AG10803 (cell line): ENCODE data around the gene GLRX3.

Experiments used
- DNase-seq: peaks from one replicate; pipeline ENCODE4 v3.0.0; 2010; ENCODE audit warnings: low read depth
- H3K4me3 ChIP-seq: 2 replicates; pipeline ENCODE4 v1.5.1; 2011; ENCODE audit warnings: mild to moderate bottlenecking, low read length, control low read depth
- CTCF ChIP-seq: conservative IDR thresholded peaks from 2 replicates; pipeline ENCODE4 v1.5.1; 2011; ENCODE audit warnings: mild to moderate bottlenecking, low read length, control low read depth, inconsistent platforms

Gene GLRX3

GRCh38 chr10:130189608-130190054 is 53.4 kb downstream of the GLRX3 start:
- no peak for TF ChIP-seq CTCF
- no peak for DNase-seq
- H3K4me3 ChIP-seq: no peak overlapping the region

DNA sequence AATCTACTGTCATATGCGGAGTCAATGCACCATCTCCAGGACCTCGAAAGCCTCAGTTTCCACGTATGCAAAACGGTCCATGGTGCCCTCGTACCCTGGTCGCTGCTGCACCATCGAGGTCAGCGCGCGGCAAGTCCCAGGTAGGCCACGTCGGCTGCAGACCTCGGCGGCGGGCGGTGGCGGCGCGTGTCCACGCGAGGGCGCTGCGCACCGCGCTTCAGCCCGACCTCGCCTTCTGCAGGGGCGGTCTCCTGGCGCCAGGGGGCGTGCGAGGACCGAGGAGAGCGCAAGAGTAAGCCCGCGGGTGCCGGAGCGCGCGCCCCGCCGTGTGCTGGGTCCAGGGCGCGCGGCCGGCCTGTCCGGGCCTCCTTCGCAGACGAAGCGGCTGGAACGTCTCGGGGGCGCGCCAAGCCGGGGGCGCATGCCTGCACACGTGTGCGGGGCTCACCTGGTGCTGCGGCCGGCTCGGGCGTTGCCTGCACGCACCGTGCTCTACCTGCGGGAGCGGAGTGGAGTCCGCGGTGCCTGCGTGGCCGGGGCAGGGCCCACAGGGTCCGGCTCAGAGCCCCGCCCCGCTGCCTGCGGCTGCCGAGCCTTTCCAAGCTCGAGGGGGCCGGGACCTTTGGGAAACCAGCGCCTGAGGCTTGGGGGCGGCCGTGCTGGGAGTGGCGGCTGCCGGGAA is 54.0 kb downstream of the GLRX3 start:
- peak; percentile 79 for DNase-seq
- peak; percentile 60 for TF ChIP-seq CTCF
- peak overlapping the region; percentile 60 for H3K4me3 ChIP-seq

DNA sequence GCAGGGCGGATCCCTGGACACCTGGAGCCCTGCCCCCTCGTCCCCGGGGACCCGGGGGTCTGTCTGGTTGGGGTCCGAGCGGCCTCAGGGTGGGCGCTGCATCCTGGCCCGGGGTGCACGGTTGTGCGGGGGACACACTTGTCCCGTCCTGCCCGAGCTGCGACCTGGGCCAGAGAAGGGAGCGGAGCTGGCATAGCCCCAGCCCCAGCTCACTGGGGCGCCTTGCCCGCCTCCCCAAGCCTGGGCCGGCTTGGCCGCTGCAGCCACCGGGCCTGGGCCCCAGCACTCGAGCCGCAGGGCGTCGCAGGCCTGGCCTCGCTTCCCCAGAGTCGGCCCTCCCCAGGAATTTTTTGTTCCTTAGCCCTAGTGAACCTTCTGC is 54.5 kb downstream of the GLRX3 start:
- peak overlapping the region; percentile 60 for H3K4me3 ChIP-seq
- no peak for DNase-seq
- TF ChIP-seq CTCF: no peak

- TF ChIP-seq CTCF: no peak
- H3K4me3 ChIP-seq: no peak overlapping the region
- no peak for DNase-seq
These were observed 55.2 kb downstream of the GLRX3 start for GRCh38 chr10:130191380-130191779.

- no peak for TF ChIP-seq CTCF
- no peak overlapping the region for H3K4me3 ChIP-seq
- no peak for DNase-seq
These were observed 56.2 kb downstream of the GLRX3 start for GRCh38 chr10:130192276-130192848.

- TF ChIP-seq CTCF: no peak
- H3K4me3 ChIP-seq: no peak overlapping the region
- DNase-seq: no peak
These were observed 56.8 kb downstream of the GLRX3 start for GRCh38 chr10:130193033-130193432.
